A549 (cell line): ENCODE measurements around the gene FHL1. TPM values are rescaled to one million over a fixed set of nuclear protein-coding genes. Genes with fewer than 3 reads are reported as not detected.

Experiments used
- ATAC-seq, 2 experiments: fragments of 200-7000 bp in 1 of 2; fragments of >200 bp in 1 of 2; cut with Nextera tagmentation in 1 of 2; cut with Tn5 transposase in 1 of 2; 3 replicates each; pipeline versions ENCODE4 v1.8.0 to v1.9.1; 2018 to 2020; ENCODE audit warnings: mild to moderate bottlenecking in 1 of 2, moderate library complexity in 1 of 2
- CTCF ChIA-PET: fragments of 300-600 bp; sonication (Branson Sonifier 250); formaldehyde crosslinking; extraction: SDS; loops from one replicate; lab custom pipeline; 2021; ENCODE audit warnings: antibody characterized with exemption, inconsistent platforms; lab: Yijun Ruan, JAX
- POLR2A ChIA-PET: fragments of 350-600 bp; formaldehyde crosslinking; extraction: SDS; loops from one replicate; lab custom pipeline; 2021; ENCODE audit warnings: antibody characterized with exemption, inconsistent platforms; lab: Yijun Ruan, JAX
- DNase-seq, 2 experiments: peaks; one replicate each; pipeline versions ENCODE4 v3.0.0 to v3.0.0-alpha.2; 2011 to 2016; ENCODE audit warnings: low read depth in 1 of 2, low spot score in 1 of 2
- FAIRE-seq: peaks from 2 replicates; lab custom pipeline; 2011; peaks lifted over from hg19 to GRCh38; lab: Jason Lieb, UNC
- H3K27ac ChIP-seq, 2 experiments: fragments of >200 bp; sonication (Bioruptor Twin); formaldehyde crosslinking; 3 replicates each; pipeline ENCODE4 v1.5.1; 2016 to 2017
- H3K4me1 ChIP-seq: fragments of >200 bp; sonication (Bioruptor Twin); formaldehyde crosslinking; 3 replicates; pipeline ENCODE4 v1.6.1; 2016
- H3K4me2 ChIP-seq: fragments of >200 bp; sonication (Bioruptor Twin); formaldehyde crosslinking; 3 replicates; pipeline ENCODE4 v1.6.1; 2016
- H3K4me3 ChIP-seq: fragments of >200 bp; sonication (Bioruptor Twin); formaldehyde crosslinking; 3 replicates; pipeline ENCODE4 v1.5.1; 2016
- H3K9me3 ChIP-seq: fragments of >200 bp; sonication (Bioruptor Twin); formaldehyde crosslinking; 3 replicates; pipeline ENCODE4 v1.6.1; 2016
- CHD4 ChIP-seq: fragments of 200-600 bp; sonication (generic); IDR thresholded peaks from 2 replicates; pipeline ENCODE4 v1.6.1; 2016; ENCODE audit warnings: antibody characterized with exemption, mild to moderate bottlenecking, borderline replicate concordance
- CTCF ChIP-seq: fragments of >200 bp; sonication (Bioruptor Twin); formaldehyde crosslinking; IDR thresholded peaks from 3 replicates; pipeline ENCODE4 v1.5.1; 2016
- ELK1 ChIP-seq: fragments of 150-350 bp; IDR thresholded peaks from 2 replicates; pipeline ENCODE4 v1.6.1; 2014; ENCODE audit warnings: low read depth, mild to moderate bottlenecking, low read length
- EP300 ChIP-seq, 2 experiments: fragments of >200 bp; sonication (Bioruptor Twin); formaldehyde crosslinking; IDR thresholded peaks; 2 replicates in 1 of 2; 3 replicates in 1 of 2; pipeline ENCODE4 v1.6.1; 2016 to 2017
- ESRRA ChIP-seq: fragments of 150-350 bp; IDR thresholded peaks from 2 replicates; pipeline ENCODE4 v1.6.1; 2014; ENCODE audit warnings: mild to moderate bottlenecking, low read length, borderline replicate concordance
- FOXS1 ChIP-seq: fragments of 250-450 bp; sonication (Bioruptor Pico); IDR thresholded peaks from 2 replicates; pipeline ENCODE4 v1.5.0; 2020; ENCODE audit warnings: mild to moderate bottlenecking, moderate library complexity
- HES2 ChIP-seq: fragments of >200 bp; sonication (Bioruptor Twin); formaldehyde crosslinking; IDR thresholded peaks from 2 replicates; pipeline ENCODE4 v1.6.1; 2016
- JUN ChIP-seq, 2 experiments: fragments of >200 bp; sonication (Bioruptor Twin); formaldehyde crosslinking; IDR thresholded peaks; 2 replicates in 1 of 2; 3 replicates in 1 of 2; pipeline ENCODE4 v1.6.1; 2016 to 2017
- MAFK ChIP-seq: fragments of 450-650 bp; IDR thresholded peaks from 2 replicates; pipeline ENCODE4 v1.6.1; 2014; ENCODE audit not compliant: partially characterized antibody
- MAZ ChIP-seq: fragments of 150-350 bp; IDR thresholded peaks from 2 replicates; pipeline ENCODE4 v1.6.1; 2014; ENCODE audit warnings: antibody characterized with exemption, low read depth, low read length, borderline replicate concordance
- MYC ChIP-seq: IDR thresholded peaks from 2 replicates; pipeline ENCODE4 v1.6.1; 2012; ENCODE audit warnings: mild to moderate bottlenecking, inconsistent platforms, low read length, improper control_type of control experiment, borderline replicate concordance
- NFE2L2 ChIP-seq: fragments of 150-350 bp; conservative IDR thresholded peaks from 2 replicates; pipeline ENCODE4 v1.6.1; 2014; ENCODE audit warnings: low read length
- NPAS2 ChIP-seq: fragments of 250-450 bp; sonication (Bioruptor Pico); IDR thresholded peaks from 2 replicates; pipeline ENCODE4 v1.8.0; 2022; ENCODE audit warnings: mild to moderate bottlenecking, moderate library complexity, borderline replicate concordance
- PBX3 ChIP-seq: IDR thresholded peaks from 2 replicates; pipeline ENCODE4 v1.6.1; 2012
- RAD21 ChIP-seq, 2 experiments: fragments of >200 bp in 1 of 2; sonication (Bioruptor Twin) in 1 of 2; formaldehyde crosslinking in 1 of 2; IDR thresholded peaks in 1 of 2; conservative IDR thresholded peaks in 1 of 2; 2 replicates in 1 of 2; 3 replicates in 1 of 2; pipeline ENCODE4 v1.6.1; 2012 to 2018; ENCODE audit warnings: inconsistent platforms in 1 of 2
- RNF2 ChIP-seq: fragments of 200-600 bp; sonication (generic); IDR thresholded peaks from 2 replicates; pipeline ENCODE4 v1.6.1; 2016; ENCODE audit warnings: low read depth, mild to moderate bottlenecking, antibody characterized with exemption, moderate library complexity, borderline replicate concordance
- SMC3 ChIP-seq: fragments of >200 bp; sonication (Bioruptor Twin); formaldehyde crosslinking; IDR thresholded peaks from 3 replicates; pipeline ENCODE4 v1.6.1; 2018; ENCODE audit warnings: inconsistent platforms
- TFCP2L1 ChIP-seq: fragments of 250-450 bp; sonication (Bioruptor Pico); IDR thresholded peaks from 2 replicates; pipeline ENCODE4 v1.5.0; 2021; ENCODE audit warnings: mild to moderate bottlenecking
- TP53 ChIP-seq: fragments of 250-450 bp; sonication (Bioruptor Pico); IDR thresholded peaks from 2 replicates; pipeline ENCODE4 v1.5.0; 2021; ENCODE audit warnings: mild to moderate bottlenecking, moderate library complexity
- USF2 ChIP-seq: fragments of 450-650 bp; IDR thresholded peaks from 2 replicates; pipeline ENCODE4 v1.6.1; 2014; ENCODE audit warnings: antibody characterized with exemption
- ZFP36 ChIP-seq: fragments of 450-650 bp; IDR thresholded peaks from 2 replicates; pipeline ENCODE4 v1.6.1; 2014; ENCODE audit warnings: borderline replicate concordance; ENCODE audit not compliant: partially characterized antibody
- WGBS: methylation state at CpG from one replicate; pipeline ENCODE4 v1.1.6; 2017; ENCODE audit errors: missing lambda C conversion rate; 5-methylcytosine and 5-hydroxymethylcytosine counted together
- polyA plus RNA-seq, 4 experiments: library from polyadenylated mRNA; depleted of rRNA in 3 of 4; stranded (reverse); fragments of >200 nt; fragmentation: RNase III in 1 of 4; extraction: RNeasy Plus Mini Kit Qiagen cat#74134 plus additional on column Dnase treatment in 1 of 4; gene quantifications; 2 replicates in 3 of 4; 3 replicates in 1 of 4; pipeline ENCODE4 v1.2.3, GENCODE V29; 2011 to 2017

Gene FHL1
- polyA plus RNA-seq, 2 of the 4 experiments (the other 2 are of a cell fraction): 31.6 to 32.2 TPM

GRCh38 chrX:136200466-136200865 lies 53.1 kb downstream of the FHL1 start:
- ATAC-seq (peak; percentile 71 to 90; a peak in 4 of 6 replicates), DNase-seq (peak; percentile 29 to 53), FAIRE-seq (peak; percentile 94)
- POLR2A ChIA-PET: interaction anchor here (0.5 kb wide), 1 partner anchor 14 kb away, joined by 3 read pairs; no protein-coding TSS in a partner anchor
- Histone ChIP-seq H3K4me3 (no peak overlapping the region), H3K27ac (no peak overlapping the region), H3K4me1 (peaks cover 40% of the 10 kb centered on the region), H3K9me3 (no peaks in the 10 kb centered on the region), H3K4me2 (no peak overlapping the region)
- TF ChIP-seq TP53 (no peak), CTCF (peak; percentile 42), SMC3 (peak; percentile 25; the same call in 1 of the 3 replicates), RAD21 (conservative IDR thresholded peaks at IDR 0.05 in 1 of 2, IDR thresholded peaks at IDR 0.05 in 1 of 2) (peak; percentile 47 to 50; a peak in 4 of 5 replicates)
- WGBS: 82% methylated on average over 2 of the region's 2 CpGs
- CTCF ChIA-PET: interaction anchor here (2.1 kb wide), 1 partner anchor 172 kb away, joined by 7 read pairs; no protein-coding TSS in a partner anchor

GRCh38 chrX:136201601-136202000 lies 54.3 kb downstream of the FHL1 start:
- TF ChIP-seq MAZ (no peak), HES2 (no peak), ELK1 (no peak), ZFP36 (no peak), JUN (IDR thresholded peaks at IDR 0.05) (no peak), ESRRA (no peak), MYC (no peak), EP300 (IDR thresholded peaks at IDR 0.05) (no peak), NPAS2 (CRISPR knock-in tag) (no peak), USF2 (no peak), TFCP2L1 (no peak), FOXS1 (no peak), PBX3 (no peak), CHD4 (no peak), MAFK (no peak), RNF2 (no peak), NFE2L2 (no peak)
- no peak for FAIRE-seq

More at GRCh38 chrX:136201601-136202000, 54.3 kb downstream of the FHL1 start:
- Histone ChIP-seq H3K4me1 (peaks cover 40% of the 10 kb centered on the region), H3K9me3 (no peaks in the 10 kb centered on the region), H3K27ac (no peak overlapping the region), H3K4me3 (no peak overlapping the region), H3K4me2 (no peak overlapping the region)
- 82% methylated on average over 5 of the region's 5 CpGs for WGBS
- ATAC-seq: no peak
- ChIA-PET POLR2A (no interaction called here), CTCF (interaction anchor here (1.4 to 4.7 kb wide), 3 partner anchors 39 to 173 kb away, joined by 5 to 37 read pairs (median 21); no protein-coding TSS in a partner anchor)
- DNase-seq: no peak
